Left kidney (tissue), 2 donors: Measurements from ENCODE around the gene ABCD1. TPM values are rescaled to one million over a fixed set of nuclear protein-coding genes. Genes with fewer than 3 reads are reported as not detected.
"Not testable (repeated sequence)": the region's sequence is repeated elsewhere in the genome, so short reads cannot be mapped to it uniquely, and the experiment has no call there.

Experiments
- DNase-seq: peaks from one replicate; pipeline ENCODE4 v3.0.0-alpha.2; 2013
- polyA plus RNA-seq: library from polyadenylated mRNA; unstranded; fragments of 120-200 nt; gene quantifications from one replicate; pipeline ENCODE4 v1.2.1, GENCODE V29; 2013; ENCODE audit not compliant: insufficient read length

The ABCD1 gene
- polyA plus RNA-seq, 1 donor: 6.4 TPM

DNA sequence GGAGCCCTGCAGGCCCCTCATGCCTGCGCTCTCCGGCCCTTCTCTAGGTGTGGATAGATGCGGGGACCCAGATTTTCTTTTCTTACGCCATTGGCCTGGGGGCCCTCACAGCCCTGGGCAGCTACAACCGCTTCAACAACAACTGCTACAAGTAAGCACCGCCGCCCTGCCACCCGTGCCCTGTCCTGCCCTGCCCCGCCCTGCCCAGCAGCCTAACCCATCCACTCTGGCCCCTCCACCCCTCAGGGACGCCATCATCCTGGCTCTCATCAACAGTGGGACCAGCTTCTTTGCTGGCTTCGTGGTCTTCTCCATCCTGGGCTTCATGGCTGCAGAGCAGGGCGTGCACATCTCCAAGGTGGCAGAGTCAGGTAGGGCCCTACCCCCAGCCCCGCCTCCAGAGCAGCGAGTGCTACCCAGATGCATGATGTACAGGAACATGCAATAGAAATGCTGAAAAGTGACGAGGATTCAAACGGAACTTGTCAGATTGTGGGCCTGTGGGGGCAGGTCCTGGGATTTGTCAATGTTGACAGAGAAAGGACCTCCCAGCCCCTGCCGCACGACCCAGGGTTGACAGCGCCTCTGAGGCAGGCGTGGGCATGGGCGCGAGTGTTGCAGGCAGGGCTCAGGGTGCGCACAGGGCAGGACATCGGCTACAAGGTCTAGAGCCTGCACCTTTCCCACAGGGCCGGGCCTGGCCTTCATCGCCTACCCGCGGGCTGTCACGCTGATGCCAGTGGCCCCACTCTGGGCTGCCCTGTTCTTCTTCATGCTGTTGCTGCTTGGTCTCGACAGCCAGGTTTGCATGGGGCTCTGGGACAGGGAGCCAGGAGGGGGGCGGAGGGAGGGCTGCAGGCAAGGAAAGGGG lies 31.2 kb upstream of the ABCD1 start:
- DNase-seq: no peak

DNA sequence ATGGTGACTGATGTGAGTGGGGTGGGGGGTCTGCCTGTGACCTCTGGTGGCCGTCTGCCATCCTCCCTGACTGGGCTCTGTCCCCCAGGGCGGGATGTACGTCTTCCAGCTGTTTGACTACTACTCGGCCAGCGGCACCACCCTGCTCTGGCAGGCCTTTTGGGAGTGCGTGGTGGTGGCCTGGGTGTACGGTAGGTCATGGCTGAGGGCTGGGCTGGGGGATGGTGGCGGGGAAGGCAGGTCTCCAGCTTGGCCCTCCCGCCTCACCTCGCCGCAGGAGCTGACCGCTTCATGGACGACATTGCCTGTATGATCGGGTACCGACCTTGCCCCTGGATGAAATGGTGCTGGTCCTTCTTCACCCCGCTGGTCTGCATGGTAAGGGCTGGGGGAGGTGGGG lies 30.4 kb upstream of the ABCD1 start:
- not testable (repeated sequence) for DNase-seq

DNA sequence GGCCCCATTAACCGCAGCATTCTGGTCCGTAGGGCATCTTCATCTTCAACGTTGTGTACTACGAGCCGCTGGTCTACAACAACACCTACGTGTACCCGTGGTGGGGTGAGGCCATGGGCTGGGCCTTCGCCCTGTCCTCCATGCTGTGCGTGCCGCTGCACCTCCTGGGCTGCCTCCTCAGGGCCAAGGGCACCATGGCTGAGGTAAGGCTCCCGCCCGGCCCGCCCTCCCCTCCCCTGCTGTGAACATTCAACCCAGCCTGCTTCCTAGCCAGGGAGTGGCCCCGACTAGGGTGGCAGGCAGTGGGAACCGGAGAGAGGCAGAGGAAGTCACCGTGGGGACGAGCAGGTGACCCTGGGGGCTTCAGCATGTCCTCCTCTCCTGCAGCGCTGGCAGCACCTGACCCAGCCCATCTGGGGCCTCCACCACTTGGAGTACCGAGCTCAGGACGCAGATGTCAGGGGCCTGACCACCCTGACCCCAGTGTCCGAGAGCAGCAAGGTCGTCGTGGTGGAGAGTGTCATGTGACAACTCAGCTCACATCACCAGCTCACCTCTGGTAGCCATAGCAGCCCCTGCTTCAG lies 29.9 kb upstream of the ABCD1 start:
- no peak for DNase-seq

DNA sequence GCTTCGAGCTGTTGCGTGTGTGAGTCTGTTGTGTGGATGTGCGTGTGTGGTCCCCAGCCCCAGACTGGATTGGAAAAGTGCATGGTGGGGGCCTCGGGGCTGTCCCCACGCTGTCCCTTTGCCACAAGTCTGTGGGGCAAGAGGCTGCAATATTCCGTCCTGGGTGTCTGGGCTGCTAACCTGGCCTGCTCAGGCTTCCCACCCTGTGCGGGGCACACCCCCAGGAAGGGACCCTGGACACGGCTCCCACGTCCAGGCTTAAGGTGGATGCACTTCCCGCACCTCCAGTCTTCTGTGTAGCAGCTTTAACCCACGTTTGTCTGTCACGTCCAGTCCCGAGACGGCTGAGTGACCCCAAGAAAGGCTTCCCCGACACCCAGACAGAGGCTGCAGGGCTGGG lies 28.6 kb upstream of the ABCD1 start:
- no peak for DNase-seq

DNA sequence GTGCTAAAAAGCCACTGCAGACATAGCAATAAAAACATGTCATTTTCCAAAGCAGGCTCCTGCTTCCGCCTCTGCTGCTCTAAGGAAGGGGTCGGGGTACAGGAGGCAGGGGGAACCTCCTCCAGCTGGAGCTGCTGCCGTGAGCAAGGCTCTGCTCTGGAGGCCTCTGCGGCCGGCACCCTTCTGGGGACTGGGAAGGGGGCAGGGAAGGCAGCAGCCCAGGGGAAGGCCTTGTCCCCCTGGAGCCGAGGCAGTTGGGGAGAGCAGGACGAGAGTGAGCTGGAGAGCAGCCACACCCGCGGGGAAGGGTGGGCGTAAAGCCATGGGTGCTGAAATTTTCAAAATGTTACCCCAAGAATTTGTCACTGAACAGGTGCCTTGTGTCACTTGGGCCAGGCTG lies 28.1 kb upstream of the ABCD1 start:
- DNase-seq: not testable (repeated sequence)

DNA sequence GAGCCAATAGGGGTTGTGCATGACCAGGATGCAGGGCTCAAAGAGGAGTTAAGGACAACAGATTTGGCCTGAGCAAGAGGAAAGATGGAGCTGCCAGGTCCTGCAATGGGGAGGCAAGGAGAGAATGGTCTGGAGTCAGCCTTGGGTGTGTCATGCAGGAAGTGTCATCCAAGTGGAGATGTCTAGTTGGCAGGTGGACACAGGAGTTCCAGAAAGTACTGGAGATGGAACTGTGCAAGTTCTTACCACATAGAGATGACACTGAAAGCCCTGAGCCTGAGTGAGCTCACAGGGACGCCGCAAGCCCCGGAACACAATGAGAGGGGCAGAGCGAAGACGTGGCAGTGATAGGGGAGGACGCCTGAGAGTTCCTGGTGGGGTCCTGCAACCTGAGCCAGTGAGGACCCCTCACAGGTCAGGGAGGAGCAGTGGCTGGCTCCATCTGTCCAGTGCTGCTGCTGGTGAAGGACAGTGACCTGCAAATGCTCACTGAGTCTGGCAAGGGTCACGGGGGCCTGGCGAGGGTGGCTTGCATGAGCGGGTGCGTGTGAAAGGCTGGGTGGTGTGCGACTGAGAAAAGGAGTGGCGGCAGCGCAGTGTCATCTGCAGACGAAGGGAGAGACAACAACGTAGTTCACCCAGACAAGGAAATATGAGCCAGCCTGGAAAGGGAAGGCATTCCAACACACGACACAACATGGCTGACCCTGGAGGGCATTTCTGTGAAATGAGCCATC lies 27.5 kb upstream of the ABCD1 start:
- not testable (repeated sequence) for DNase-seq

DNA sequence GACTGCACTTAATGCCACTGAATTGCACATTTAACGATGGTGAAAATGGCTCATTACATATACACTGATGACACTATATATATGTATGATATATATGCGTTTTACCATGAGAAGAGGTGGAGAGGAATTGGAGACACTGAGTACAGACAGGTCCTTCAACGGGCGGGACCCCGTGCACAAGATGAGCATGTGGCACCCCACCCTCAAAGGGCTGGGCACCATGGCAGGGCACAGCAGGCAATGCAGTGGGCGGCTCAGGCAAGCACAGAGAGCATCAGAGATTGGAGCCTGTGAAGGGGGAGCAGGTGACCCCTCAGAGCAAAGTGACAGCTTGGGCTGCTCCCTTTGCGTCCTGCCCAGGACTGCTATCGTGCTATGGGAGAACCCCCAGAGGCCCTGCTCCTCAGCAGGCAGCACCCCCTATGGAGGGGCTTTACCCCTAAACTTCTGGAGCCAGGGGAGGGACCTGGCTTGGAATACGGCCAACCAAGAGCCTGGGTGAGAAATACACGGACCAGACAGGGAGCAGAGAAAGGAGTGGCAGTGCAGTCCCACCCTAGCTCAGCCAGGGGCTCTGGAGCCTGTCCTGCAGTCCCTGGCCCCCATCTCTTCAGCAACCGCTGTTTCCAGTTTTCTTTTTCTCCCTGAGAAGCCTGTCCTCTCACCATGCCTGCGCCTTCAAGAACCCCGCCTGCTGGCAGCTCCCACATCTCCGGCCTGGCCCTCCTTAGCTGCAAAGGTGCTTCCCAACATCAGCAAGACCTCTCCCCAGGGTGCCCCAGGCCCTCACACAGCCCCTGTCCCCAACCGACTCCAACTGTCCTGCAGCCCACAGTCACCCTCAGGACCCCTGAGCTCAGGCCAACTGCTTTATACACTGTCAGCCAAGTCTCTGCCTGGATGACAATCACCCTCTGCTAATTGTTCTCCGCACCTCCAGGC lies 26.5 kb upstream of the ABCD1 start:
- DNase-seq: no peak

DNA sequence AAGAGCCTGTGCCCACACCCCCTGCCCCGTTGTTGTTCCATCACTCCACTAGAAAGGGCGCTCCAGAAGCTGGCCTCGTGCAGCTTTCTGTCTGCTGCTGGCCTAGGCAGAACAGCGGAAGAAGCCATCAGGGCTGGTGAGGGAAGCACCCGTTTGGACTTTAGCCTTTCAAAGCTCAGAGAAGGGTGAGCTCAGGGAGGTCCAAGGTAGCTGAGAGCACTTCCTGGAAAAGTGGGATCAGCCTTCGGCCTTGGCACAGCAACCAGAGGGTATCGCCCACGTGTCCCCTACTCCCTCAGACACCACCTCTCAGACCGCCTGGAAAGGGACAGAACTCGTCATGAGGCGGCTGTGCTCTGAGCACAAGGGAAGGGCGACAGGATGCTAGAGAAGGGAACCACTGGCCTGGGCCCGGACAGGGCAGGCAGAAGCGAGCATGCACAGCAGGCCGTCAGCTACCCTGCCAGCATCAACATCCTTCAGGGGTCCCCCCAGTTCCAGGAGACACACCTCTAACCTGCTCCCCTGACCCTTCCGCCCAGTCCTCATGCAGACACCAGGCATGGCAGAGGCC lies 25.4 kb upstream of the ABCD1 start:
- not testable (repeated sequence) for DNase-seq

DNA sequence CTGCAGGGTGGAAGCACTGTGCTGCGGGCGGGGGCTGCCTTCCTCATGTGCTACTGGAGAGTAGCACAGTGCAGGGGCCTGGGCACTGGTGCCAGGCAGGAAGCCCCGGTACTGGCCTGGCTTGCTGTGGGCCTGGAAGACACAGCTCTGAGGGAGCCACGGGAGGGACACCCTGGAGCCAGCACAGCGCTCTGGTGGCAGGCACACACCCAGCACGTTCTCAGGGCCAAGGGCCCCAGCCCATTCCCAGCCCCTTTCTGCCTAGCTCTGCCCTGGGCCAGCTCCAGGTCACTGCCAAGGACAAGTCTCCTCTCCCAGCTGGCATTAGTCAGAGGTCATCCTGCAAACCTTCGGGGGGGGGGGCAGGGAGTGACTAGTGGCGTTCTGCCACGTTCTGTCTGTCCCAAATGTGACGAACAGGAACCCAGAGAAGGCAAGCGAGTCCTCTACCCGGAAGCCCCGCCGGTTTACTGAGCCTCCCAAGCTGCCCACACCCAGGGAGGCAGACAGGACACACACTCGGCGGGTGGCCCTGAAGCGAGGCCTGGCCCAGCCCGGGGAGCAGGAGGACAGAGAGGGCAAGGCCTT lies 24.8 kb upstream of the ABCD1 start:
- DNase-seq: not testable (repeated sequence)

DNA sequence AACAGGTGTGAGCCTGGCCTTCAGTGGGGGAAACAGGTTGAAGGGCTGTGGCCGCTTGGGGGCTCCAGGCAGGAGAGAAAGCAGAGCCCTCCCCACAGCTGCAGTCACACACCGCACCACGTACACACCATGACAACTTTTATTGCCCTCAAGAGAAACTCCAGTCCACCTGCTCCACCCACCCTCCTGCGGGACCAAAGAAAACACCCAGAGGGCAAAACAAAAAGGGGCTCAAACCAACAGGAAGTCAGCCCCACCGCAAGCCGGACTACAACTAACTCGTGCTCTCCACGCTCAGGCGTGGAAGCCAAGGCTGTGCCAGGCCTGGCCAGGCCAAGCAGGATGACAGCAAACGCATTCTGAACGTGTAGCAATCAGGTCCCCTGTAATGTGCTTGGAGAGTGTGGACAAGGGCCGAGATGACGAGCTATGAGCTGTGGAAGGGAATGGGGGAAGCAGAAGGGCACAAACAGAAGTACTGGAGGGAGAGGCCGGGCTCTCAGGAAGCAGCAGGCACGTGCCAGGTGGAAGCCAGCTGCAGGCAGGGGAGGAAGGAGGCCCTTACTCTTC lies 24.2 kb upstream of the ABCD1 start:
- no peak for DNase-seq

DNA sequence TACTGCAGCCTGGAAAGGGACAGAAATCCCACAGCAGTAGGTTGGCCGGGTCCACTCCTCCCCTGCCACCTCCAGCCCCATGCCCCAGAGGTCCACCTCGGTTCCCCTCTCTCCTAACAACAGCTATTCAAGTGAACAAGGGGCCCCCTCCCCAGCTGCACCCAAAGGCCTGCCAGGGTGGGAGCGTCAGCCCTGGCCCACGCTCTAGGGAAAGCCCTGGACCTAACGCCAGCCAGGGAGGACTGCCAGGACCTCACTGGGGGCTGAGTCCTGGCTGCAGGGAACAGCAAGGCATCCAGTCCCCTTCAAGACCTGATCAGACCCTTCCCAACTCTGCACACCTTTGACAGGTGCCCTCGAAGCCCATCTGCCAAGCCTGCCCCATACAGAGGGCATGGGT lies 23.7 kb upstream of the ABCD1 start:
- DNase-seq: no peak

DNA sequence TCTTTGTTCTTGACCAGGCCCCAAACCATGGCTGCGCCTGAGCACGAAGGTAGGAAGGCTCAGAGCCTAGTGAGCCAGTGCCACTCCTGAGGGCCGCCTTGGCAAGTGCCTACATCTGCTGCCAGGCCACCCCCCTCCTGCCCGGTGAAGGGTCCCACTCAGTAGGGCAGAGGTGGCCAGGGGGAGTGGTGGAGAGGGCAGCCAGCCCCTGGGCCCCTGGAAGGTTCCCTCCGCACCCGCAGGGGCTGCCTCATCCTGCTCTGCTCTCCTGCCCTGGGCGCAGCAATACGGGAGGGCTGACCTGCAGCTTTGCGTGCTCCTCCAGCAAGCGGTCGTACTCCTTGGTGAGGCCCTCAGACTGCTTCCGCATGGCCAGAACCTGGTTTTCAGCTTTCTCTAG lies 22.9 kb upstream of the ABCD1 start:
- DNase-seq: no peak

DNA sequence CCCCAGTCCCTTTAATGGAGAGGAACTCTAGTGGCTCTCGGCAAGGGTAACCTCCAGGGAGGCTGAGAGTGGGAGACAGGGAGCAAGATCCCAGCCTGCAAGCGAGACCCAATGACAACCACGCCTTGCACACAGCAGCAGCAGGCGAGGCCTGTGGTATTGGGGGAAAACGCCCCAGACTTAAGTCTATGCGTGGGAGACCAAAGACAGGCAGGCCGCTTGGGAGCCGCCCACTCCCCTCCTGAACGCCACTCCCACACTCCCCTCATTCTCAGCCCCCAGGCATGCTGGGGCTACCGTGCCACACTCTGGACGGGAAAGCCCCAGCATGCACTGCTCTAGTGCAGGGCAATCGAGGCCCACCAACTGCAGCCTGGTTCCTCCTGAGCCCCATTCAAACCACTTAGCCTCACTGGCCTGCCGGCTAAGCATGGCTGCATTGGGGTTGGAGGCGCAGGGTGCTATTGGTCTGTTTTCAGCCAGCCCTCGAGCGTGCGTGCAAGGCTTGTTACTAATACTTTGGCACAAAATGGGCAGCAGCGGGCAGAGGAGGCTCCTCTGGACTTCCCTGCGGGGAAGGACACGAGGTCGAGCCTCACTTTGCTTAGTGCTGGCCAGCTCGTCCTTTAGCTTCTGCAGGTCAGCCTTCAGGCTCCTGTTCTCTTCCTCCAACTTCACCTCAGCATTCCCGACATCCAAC lies 22.2 kb upstream of the ABCD1 start:
- no peak for DNase-seq

DNA sequence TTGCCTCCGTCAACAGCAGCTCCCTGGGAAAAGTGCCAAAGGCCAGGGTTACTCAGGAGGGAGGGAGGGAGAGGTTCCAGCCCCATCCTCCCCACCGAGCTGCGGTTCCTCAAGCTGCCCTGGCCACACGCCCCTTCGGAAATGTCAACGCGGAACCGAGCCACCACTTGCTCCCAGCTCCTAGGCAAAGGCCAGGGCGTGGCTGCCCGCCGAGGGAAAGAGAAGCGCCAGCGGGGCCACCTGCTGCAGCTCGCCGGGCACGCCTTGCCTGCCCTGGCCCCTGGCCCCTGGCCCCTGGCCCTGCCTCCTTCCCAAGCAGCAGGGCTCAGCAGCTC lies 21.7 kb upstream of the ABCD1 start:
- DNase-seq: no peak

DNA sequence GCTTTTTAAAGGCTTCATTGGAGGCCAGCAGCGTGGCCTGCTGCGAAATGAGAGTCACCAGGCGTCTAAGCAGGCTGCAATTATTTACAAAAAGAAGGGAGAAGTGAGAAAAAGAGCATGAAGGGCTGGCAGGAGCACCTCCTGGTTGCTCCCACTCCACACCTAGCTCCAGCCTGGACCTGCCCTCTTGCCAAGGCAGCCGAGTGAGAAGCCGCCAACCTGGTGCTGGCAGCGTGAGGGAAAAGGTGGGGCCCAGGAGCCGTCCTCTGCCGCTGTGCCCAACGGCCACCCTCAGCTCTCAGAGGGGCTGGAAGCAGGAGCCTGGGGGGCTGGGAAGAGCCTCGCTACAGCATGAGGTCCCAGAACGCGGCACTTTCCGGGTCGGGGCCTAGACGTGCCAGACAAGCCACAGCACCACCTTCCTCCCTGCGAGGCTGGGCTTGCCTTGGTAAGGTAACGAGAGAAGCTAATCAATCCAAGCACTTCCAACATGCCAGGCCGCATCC lies 20.6 kb upstream of the ABCD1 start:
- no peak for DNase-seq

DNA sequence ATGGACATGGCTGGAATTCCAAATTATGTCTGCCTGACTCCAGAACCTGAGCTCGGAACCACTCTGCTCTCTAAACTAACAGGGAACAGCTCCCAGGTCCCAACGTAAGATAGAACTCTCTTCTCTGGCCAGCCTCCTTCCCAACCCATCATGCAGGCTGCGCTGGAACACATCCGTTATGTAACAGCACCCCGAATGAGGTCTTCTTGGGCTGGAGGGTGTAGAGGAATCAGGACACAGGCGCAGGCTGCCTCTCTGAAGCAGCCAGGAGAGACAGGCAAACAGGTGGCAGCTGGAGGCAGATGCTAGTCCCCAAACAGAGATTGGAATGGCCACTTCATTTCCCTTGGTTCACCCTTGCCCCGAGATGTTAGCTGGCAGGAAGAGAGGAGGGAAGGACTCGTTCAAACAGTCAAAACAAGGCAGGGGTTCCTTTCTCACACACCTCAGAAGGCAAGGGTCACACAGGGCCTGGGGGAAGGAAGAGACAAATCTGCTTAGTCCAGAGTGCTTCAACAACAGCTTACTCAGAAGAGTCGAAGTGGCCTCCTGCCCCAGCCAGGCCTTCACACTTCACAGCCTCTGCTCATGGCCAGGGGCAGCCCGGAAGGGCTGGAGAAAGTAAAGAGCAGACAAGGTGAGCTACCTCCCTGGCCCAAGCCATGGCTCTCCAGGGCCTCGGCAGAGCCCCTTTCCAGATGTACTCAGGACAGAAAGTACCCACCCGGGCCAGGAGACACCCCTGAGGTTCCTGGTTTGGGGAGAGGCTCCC lies 19.8 kb upstream of the ABCD1 start:
- not testable (repeated sequence) for DNase-seq

DNA sequence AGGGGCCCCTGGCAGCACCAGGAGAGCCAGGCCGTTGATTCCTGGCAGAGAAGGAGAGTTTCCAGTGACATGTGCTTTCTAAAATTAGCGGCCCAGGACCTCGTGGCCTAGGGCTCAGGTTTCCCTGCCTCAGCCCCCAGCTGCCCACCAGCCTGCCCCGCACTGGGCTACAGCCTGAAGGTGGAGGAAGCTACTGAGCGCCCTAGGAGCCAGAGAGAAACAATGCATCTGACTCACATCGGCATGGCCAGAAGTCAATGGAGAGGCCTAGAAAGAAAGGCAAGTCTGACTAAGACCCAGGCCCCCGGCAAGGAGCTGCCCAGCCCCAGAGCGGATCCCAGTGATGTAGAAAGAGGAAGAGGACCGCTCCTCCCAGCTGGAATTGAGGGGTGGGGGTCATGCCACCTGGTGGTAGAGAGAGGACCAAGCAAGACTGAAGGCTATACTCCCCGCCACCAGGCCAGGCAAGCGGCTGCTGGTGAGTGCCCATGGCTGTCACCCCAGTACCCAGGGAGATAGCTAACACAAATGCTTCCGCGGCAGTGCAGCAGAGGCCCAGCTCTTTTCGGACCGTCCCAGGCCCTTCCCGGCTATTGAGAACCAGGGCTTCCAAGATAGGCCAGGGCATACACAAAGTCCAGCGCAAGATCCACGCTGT lies 19.1 kb upstream of the ABCD1 start:
- not testable (repeated sequence) for DNase-seq

DNA sequence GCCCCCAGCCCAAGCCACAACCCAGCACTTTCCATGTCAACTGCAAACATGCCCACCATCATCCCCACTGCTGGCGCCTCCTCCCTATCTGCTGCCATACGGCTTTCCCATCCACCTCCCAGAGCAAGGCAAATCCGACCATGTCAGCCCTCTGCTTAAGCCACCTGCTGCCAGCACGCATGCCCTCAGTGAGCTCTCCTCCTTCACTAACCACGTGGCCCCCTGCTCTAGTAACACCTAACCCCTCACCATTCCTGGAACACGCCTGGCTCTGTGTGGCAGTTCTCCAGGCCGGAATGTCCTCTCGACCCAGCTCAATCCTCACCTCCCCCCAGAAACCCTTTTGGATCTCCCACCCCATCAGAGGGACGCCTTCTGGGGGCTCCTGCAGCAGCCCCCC lies 17.9 kb upstream of the ABCD1 start:
- no peak for DNase-seq

DNA sequence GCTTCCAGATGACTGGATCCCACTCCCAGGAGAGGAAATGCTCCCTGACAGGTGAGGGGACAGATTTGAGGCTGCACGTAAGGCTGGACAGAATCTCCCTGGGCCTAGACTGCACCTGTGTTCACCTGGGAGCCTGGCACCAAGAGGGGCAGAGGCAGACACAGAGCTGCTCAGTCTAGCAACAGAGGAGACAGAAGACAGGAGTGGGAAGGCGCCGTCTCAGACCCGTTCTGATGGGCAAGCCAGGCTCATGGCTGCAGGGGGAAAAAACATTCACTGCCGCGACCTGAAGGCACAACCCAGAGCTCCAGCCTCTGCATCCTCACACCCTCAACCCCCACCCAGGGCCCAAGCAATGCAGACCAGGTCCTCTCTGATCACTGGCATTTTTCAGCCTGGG lies 17.2 kb upstream of the ABCD1 start:
- no peak for DNase-seq
